GM15510 (cell line): ENCODE measurements around the gene COG5.

ENCODE experiments used
- POLR2A ChIP-seq: IDR thresholded peaks from 3 replicates; pipeline ENCODE4 v1.6.1; 2011; ENCODE audit warnings: borderline replicate concordance; ENCODE audit not compliant: insufficient read length; ENCODE audit errors: extremely low read depth

Gene COG5

DNA sequence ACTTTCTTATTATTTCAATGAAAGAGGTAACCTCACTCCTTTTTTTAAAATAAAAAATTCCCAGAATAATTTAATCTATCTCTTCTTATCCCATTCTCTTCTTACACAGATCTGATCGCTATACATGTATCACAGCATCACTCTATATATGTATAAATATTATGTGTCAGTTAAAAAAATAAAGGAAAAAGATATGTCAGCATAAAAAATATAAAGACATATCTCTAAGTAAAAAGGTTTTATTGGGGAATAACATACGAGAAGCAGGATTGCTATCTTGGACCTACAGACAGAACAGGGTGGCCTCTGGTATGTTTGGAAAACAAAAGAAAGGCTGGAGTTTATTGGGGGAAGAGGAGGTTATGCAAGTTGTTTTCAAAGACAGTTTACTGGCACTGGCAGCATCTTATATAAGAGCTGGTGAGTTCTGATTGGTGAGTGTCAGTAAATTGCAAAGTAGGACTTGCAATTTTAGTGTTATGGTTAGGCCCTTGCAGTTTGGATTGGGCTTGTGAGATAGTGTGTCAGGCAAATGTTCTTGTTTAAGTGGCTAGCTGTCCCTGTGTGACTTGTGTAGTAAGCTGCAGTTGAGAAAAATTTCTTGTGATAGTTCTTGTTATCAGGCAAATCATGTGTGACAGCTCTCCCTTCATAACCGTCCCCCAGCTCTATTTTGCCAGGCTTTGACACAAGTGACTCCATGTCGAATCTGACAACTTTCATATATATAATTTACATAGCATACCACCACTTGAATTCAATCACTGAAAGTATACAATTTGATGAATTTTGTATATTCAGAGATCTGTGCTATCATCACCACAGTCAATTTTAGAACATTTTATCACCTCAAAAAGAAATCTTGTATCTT, 276.7 kb downstream of the COG5 start:
- no peak for TF ChIP-seq POLR2A

DNA sequence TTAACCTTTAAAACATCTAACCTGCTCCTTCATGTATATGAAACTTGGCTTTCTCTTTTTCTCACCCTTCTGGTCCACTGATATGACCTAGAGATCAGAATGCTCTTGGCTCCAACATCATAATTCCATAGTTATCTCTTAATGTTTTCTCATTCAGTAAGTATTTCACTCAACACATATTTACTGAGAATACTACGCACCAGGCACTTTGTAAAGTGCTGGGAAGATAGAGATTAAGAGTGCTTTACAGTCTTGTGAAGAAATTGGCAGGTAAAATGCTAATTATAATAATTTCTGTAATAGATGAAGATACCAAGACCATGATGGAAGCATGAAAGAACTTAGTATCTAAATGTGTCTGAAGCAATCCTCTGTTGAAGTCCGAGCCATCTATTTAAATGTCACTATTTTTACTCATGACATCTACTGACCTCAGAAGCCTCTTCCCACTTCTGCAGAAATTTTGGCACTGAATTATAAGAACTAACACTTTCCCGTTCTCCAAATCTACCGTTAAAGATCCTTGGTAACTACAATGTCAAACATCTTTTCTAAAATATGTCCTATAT, 278.7 kb downstream of the COG5 start:
- no peak for TF ChIP-seq POLR2A

DNA sequence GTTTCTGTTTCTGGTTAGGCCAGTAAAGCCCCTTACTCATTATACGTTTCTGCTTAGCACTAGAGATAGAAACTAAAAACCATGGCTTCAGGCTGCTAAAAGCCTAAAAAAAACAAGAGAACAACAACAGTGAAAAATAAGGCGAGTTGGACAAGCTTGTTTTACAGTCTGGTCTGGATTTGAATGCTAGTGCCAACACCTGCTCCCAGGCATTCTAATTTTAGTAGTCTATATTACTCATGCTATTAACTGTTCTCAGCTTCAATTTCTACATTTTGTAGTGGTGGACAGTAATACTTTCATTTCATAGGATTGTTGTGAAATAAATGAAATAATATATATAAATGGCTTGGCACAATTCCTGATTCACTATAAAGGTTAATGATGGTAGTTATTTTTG, 286.4 kb downstream of the COG5 start:
- no peak for TF ChIP-seq POLR2A

DNA sequence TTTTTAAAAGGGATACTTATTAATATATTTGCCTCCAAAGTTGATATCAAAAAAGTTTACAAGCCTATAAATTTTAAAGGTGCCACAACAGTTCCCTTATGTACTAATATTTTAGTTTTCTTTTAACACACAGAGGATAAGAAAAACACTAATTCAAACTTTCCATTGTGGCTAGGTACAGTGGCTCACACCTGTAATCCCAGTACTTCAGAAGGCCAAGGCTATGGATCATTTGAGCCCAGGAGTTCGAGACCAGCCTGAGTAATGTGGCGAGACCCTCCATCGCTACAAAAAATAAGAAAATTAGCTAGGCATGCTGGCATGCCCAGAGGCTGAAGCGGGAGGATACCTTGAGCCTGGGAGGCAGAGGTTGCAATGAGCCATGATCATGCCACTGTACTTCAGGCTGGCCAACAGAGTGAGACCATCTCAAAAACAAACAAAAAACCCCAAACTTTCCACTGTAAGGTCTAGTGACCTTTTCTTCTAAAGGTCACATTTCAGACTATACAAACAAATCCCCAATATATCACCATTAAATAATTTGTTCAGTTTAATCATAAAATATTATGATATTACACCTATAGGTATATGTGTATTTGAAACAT, 287.4 kb downstream of the COG5 start:
- TF ChIP-seq POLR2A: no peak

DNA sequence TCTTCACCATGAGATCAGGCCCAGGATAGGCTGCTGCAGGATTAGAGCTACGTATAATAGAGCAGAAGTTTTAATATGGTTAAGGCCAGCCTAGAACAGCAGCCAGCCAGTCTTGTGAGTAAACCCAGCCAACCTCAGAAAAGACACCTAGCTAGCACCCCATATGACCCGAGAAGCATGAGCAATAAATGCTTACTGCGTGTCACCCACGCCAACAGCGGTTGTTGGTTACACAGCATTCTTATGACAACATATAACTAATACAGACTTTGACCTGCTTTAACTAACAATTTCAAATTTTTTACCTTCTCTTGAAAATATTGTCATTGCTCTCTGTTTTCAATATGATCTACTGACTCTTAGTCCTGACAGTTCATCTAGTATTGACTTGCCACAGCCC, 289.2 kb downstream of the COG5 start:
- no peak for TF ChIP-seq POLR2A

DNA sequence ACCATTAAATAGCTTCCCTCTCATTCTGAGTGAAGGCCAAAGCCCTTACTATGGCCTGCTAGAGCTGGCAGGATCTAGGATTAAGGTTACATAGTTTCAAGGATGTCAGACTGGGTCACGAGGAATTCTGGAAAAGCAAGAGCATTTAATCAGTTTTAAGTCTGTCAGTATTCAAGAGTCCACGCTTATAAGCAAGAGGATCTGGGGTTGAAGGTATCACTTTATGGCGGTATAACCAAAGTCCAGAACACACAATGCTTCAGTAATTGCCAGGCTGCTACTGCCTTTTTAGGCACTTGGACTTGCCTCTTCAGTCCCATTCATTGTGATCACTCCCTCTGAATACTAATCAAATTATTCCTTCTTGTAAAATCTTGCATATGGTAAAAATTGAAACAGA, 293.9 kb downstream of the COG5 start:
- no peak for TF ChIP-seq POLR2A

DNA sequence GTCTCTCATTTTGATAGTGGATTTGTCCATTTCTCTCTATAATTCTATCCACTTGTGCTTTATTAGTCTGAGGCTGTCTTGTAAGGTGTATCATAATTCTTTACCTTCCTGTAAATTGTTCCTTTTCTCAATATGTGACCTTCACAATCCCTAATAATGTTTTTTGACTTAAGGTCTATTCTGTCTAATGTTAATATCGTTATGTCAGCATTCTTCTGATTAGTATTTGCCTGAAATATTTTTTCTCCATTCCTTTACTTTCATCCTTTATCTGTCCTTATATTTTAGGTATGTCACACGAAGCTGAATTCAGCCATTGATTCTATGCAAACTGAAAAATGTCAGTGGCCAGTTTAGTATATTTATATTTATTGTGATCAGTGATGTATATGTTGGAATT, 295.1 kb downstream of the COG5 start:
- TF ChIP-seq POLR2A: no peak

DNA sequence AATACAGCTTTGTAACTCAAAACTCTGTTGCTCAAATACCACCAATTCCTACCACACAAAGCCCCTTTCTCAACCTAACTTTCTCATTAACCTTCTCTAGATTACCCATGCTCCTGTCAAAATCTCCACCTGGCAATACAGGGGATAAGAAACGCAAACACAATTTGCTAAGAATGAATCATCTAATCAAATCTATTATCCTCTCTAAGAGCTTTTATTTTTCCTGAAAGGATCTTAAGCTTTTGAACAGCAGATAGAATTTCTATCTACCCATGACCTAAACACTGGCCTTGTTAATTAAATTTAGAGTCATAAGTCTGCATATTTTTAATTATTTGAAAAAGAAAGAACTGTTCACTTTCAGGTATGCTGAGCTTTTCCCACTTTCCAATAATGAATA, 296.6 kb downstream of the COG5 start:
- TF ChIP-seq POLR2A: no peak

DNA sequence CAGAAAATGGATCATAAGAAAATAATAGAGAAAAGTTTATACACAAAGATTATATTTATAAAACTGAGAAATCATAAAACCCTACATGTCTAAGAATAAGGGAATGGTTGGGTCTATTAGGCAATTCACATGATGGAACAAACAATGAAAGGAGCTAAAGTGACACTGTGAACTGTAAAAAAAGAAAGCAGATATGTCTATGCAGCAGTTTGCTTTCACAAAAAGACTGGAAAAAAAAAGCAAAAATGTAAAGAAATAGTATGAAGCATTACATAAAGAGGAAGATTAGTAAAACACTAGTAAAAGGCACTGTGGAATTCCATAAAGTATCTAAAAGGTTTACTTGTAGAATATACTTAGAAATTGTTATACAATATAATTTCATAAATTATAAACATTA, 299.0 kb downstream of the COG5 start:
- TF ChIP-seq POLR2A: no peak

DNA sequence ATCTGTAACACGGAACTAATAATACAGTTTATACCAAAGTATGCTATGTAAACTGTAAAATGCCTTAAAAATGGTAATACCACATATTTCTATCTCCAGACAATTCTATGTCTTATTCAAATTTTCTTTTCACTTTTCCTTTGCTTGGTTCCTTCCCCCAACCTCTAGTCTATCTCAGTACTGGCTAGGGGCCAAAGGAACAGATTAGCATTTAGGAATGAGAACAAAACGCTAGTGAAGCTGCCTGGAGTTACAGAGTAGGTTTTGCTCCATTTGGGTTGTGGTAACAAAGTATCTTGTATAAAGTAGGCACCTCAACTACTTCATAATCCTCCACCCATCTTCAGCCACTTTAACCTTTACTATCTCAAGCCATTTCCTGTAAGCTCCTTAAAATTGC, 300.9 kb downstream of the COG5 start:
- TF ChIP-seq POLR2A: no peak

DNA sequence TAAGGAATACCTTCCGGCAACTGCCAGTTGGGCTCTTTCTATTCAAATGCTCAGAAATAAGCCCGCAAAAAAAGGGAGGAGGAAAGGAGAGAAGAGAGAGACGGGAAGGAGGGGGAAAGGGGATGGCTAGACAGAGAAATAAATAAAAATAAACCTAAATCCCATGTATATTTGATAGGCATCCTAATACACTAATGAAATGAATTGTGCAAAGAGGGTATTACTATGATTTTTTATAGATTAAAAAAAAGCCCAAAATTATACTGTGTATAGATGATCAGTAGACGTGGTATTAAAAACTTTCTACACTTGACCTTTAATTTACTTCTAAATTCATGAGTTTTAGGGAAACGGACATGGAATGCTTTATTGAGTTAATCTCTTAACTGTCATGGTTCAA, 305.0 kb downstream of the COG5 start:
- no peak for TF ChIP-seq POLR2A

DNA sequence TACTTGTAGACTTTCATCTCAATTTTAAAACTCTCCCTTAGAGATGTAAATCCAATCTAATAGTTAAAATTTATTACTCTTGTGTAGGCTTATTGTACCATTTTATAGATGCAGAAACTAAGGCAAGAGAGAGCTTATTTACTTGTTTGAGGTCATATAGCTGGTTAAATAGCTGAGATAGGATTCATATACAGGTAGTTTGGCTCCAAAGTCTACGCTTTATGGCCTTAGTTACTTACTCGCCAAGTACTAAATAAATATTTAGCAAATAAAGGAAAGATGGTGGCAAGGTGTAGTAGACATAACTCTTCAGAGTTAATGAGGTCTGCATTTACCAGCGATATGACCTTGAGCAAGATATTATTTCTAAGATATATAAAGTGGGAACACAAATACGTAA, 308.1 kb downstream of the COG5 start:
- no peak for TF ChIP-seq POLR2A

DNA sequence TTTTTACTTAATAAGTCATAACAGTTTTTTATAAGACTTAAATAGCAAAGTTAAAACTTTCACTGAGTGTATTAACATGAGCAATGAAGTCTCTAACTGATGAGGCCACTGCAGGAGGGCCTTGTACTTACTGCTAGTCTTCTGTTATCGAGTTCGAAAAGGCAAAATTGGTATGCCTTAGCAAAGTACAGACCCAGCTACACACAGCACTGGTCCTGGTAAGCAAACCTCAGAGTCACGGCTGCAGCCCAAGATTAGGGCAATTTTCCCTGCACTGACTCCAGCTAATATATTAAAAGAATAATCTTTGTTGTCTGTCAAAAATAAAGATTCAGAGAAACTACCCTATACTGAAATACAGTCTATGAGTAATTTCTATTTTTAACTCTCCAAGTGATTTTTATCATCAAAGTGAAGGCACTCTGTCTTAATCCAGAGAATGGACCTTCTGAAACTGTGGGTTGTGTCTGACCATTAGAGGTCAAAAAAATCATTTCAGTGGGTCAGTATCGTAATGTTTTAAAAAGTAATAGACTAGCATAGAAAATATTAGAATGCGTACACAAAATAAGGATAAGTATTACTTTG, 309.2 kb downstream of the COG5 start:
- no peak for TF ChIP-seq POLR2A

DNA sequence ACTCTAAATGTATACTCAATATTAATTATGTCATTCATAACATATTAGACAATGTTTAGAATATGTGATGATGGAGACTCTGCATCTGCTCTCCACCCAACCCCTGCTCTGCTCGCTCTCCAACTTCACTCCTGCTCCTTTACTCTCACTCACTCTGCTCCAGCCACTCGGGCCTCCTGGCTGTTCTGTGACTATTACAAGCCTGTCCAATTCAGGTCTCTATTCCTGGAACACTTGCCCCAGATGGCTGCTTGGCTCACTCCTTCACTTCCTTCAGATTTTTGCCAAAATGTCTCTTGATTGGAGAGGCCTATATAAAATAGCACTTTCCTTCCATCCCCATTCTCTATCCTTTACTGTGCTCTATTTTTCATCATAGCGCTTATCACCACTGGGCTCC, 310.1 kb downstream of the COG5 start:
- TF ChIP-seq POLR2A: no peak

DNA sequence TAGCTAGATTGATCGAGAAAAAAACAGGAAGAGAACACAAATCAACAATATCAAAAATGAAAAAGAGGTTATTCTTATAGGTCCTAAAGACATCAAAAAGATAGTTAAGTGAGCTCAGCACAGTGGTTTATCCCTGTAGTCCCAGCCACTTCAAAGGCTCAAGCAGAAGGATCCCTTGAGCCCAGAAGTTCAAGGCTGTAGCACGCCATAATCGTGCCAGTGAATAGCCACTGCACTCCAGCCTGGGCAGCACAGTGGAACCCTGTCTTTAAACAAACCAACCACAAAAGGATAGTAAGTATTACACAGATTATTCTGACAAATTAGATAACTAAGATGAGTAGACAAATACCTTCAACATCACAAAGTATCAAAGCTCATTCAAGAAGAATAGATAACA, 311.8 kb downstream of the COG5 start:
- no peak for TF ChIP-seq POLR2A
